ENCODE results near the gene TBC1D4.
"Not testable (repeated sequence)": the region's sequence is repeated elsewhere in the genome, so short reads cannot be mapped to it uniquely, and the experiment has no call there.

The TBC1D4 gene

GRCh38 chr13:75299246-75299645 lies 182.7 kb downstream of the TBC1D4 start:
- TF ChIP-seq, protein P1, sequence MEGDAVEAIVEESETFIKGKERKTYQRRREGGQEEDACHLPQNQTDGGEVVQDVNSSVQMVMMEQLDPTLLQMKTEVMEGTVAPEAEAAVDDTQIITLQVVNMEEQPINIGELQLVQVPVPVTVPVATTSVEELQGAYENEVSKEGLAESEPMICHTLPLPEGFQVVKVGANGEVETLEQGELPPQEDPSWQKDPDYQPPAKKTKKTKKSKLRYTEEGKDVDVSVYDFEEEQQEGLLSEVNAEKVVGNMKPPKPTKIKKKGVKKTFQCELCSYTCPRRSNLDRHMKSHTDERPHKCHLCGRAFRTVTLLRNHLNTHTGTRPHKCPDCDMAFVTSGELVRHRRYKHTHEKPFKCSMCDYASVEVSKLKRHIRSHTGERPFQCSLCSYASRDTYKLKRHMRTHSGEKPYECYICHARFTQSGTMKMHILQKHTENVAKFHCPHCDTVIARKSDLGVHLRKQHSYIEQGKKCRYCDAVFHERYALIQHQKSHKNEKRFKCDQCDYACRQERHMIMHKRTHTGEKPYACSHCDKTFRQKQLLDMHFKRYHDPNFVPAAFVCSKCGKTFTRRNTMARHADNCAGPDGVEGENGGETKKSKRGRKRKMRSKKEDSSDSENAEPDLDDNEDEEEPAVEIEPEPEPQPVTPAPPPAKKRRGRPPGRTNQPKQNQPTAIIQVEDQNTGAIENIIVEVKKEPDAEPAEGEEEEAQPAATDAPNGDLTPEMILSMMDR (conservative IDR thresholded peaks at IDR 0.05; ENCODE audit: control insufficient read depth, insufficient read depth, low read depth, low read length): no peak
- no peak for DNase-seq (ENCODE audit: low read depth)
- no peak overlapping the region for H3K4me3 ChIP-seq (ENCODE audit: control insufficient read depth, low read depth, low read length)

- no peak for DNase-seq (ENCODE audit: low read depth)
- TF ChIP-seq, protein P1 (conservative IDR thresholded peaks at IDR 0.05; ENCODE audit: control insufficient read depth, insufficient read depth, low read depth, low read length): no peak
- no peak overlapping the region for H3K4me3 ChIP-seq (ENCODE audit: control insufficient read depth, low read depth, low read length)
Observed at GRCh38 chr13:75296641-75297040, 185.3 kb downstream of the TBC1D4 start.

- TF ChIP-seq, protein P1 (conservative IDR thresholded peaks at IDR 0.05; ENCODE audit: control insufficient read depth, insufficient read depth, low read depth, low read length): no peak
- no peak overlapping the region for H3K4me3 ChIP-seq (ENCODE audit: control insufficient read depth, low read depth, low read length)
- no peak for DNase-seq (ENCODE audit: low read depth)
Observed at GRCh38 chr13:75295201-75295600, 186.8 kb downstream of the TBC1D4 start.

DNA sequence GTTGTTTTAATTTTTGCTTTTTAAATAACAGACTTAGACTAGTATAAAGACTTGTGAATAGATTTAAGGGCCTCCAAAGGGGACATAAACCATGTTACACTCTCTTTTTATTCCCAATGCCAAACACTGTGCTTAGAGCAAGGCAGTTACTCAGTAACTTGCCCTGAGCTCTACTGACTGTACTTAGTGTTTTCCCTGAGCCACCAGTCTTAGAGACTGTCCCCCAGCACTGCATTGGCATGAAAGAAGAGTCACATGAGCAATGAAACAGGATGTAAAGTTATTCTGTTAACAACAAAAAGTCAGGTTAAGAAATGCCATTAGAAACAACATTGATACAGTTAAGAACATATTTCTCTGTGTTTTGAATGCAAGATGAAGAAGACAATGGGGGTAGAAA lies 187.9 kb downstream of the TBC1D4 start:
- H3K4me3 ChIP-seq (ENCODE audit: control insufficient read depth, low read depth, low read length): no peak overlapping the region
- TF ChIP-seq, protein P1 (conservative IDR thresholded peaks at IDR 0.05; ENCODE audit: control insufficient read depth, insufficient read depth, low read depth, low read length): no peak
- no peak for DNase-seq (ENCODE audit: low read depth)

- TF ChIP-seq, protein P1 (conservative IDR thresholded peaks at IDR 0.05; ENCODE audit: control insufficient read depth, insufficient read depth, low read depth, low read length): no peak
- H3K4me3 ChIP-seq (ENCODE audit: control insufficient read depth, low read depth, low read length): no peak overlapping the region
- no peak for DNase-seq (ENCODE audit: low read depth)
Observed at GRCh38 chr13:75285310-75285709, 196.7 kb downstream of the TBC1D4 start.

DNA sequence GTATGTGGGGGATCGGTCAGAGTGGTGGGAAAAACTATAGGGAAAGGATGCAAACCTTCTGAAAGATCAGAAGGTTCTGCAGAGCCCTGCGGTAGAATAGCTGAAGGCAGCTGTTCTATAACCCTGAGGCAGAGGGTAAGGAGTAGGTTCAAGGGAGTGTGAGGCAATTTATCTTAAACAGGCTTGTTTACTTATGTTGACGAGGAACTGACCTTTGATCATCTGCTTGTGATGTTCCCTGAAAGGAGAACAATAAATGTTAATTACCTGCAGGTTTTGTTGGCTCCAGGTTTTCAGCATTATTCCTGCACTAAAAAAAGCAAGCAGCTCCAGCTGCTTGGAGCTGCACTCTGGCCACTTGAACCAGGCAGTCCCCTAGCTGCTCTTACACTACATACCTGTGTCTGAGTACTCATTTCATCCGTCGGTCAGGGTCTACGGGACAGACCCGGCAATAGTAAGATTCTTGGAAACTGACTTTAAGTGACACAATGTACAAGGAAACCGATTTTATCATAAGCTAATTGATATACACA lies 202.1 kb downstream of the TBC1D4 start:
- no peak for DNase-seq (ENCODE audit: low read depth)
- TF ChIP-seq, protein P1 (conservative IDR thresholded peaks at IDR 0.05; ENCODE audit: control insufficient read depth, insufficient read depth, low read depth, low read length): no peak
- no peak overlapping the region for H3K4me3 ChIP-seq (ENCODE audit: control insufficient read depth, low read depth, low read length)

- not testable (repeated sequence) for H3K4me3 ChIP-seq (ENCODE audit: control insufficient read depth, low read depth, low read length); DNase-seq (ENCODE audit: low read depth)
Observed at GRCh38 chr13:75273695-75274094, 208.3 kb downstream of the TBC1D4 start.
